HEK293 (cell line): ENCODE data around the gene UBE2G2.

ENCODE experiments used
- CTCF ChIP-seq: fragments of 450-650 bp; formaldehyde crosslinking; IDR thresholded peaks from 2 replicates; pipeline ENCODE4 v1.5.1; 2016; ENCODE audit warnings: missing biosample characterization, missing genetic modification characterization
- IKZF3 ChIP-seq: fragments of 450-650 bp; IDR thresholded peaks from 2 replicates; pipeline ENCODE4 v1.5.0; 2018; ENCODE audit warnings: missing biosample characterization, mild to moderate bottlenecking, missing genetic modification characterization, moderate library complexity
- MZF1 ChIP-seq: fragments of 450-650 bp; formaldehyde crosslinking; IDR thresholded peaks from 2 replicates; pipeline ENCODE4 v1.5.1; 2017; ENCODE audit warnings: missing biosample characterization, missing genetic modification characterization, borderline replicate concordance
- PATZ1 ChIP-seq: fragments of 450-650 bp; formaldehyde crosslinking; IDR thresholded peaks from 2 replicates; pipeline ENCODE4 v1.5.1; 2016; ENCODE audit warnings: missing biosample characterization, missing genetic modification characterization
- PBX3 ChIP-seq: sonication (generic); formaldehyde crosslinking; IDR thresholded peaks from 2 replicates; pipeline ENCODE4 v1.8.1; 2022; ENCODE audit warnings: mild to moderate bottlenecking, moderate library complexity, missing genetic modification reagents
- PRDM1 ChIP-seq: fragments of 450-650 bp; formaldehyde crosslinking; IDR thresholded peaks from 2 replicates; pipeline ENCODE4; 2016; ENCODE audit warnings: missing biosample characterization, missing genetic modification characterization
- ZNF174 ChIP-seq: fragments of 450-650 bp; formaldehyde crosslinking; IDR thresholded peaks from 2 replicates; pipeline ENCODE4 v1.5.0; 2017; ENCODE audit warnings: missing biosample characterization, mild to moderate bottlenecking, missing genetic modification characterization
- ZNF202 ChIP-seq: fragments of 450-650 bp; formaldehyde crosslinking; IDR thresholded peaks from 2 replicates; pipeline ENCODE4 v1.5.1; 2016; ENCODE audit warnings: missing biosample characterization, missing genetic modification characterization, borderline replicate concordance
- ZNF701 ChIP-seq: fragments of 450-650 bp; formaldehyde crosslinking; IDR thresholded peaks from 2 replicates; pipeline ENCODE4 v1.5.1; 2016; ENCODE audit warnings: missing biosample characterization, missing genetic modification characterization
- ZNF768 ChIP-seq: fragments of 450-650 bp; formaldehyde crosslinking; IDR thresholded peaks from 2 replicates; pipeline ENCODE4 v1.5.1; 2018; ENCODE audit warnings: missing biosample characterization, mild to moderate bottlenecking, missing genetic modification characterization

- no peak for TF ChIP-seq MZF1 (tag by site-specific recombination)
- TF ChIP-seq ZNF202 (tag by site-specific recombination): no peak
- no peak for TF ChIP-seq ZNF768 (tag by site-specific recombination)
- no peak for TF ChIP-seq PATZ1 (tag by site-specific recombination)
- peak; percentile 39 for TF ChIP-seq CTCF (tag by site-specific recombination)
- TF ChIP-seq IKZF3 (tag by site-specific recombination): no peak
- no peak for TF ChIP-seq PBX3 (CRISPR knock-in tag)
- no peak for TF ChIP-seq ZNF701
- TF ChIP-seq PRDM1: peak; percentile 90
- TF ChIP-seq ZNF174: no peak
Observed at GRCh38 chr21:44800971-44801467, 601 bp downstream of the UBE2G2 start.
